Kidney (tissue), 14 donors: ENCODE data around the gene FIBCD1. TPM values are rescaled to one million over a fixed set of nuclear protein-coding genes. Genes with fewer than 3 reads are reported as not detected.

ENCODE experiments used
- DNase-seq, 5 donors: peaks; one replicate each; pipeline ENCODE4 v3.0.0-alpha.2; 2013 to 2020
- FAIRE-seq: peaks from 2 replicates; lab custom pipeline; 2012; peaks lifted over from hg19 to GRCh38; lab: Jason Lieb, UNC
- H3K27ac ChIP-seq, 2 donors: one replicate each; pipeline ENCODE4 v1.7.0; 2013; ENCODE audit warnings: low read depth in 2 of 2, low read length in 2 of 2, inconsistent platforms in 1 of 2
- H3K27me3 ChIP-seq: one replicate; pipeline ENCODE4 v1.7.1; 2013; ENCODE audit warnings: low read length, inconsistent platforms; ENCODE audit not compliant: control insufficient read depth, insufficient read depth
- H3K36me3 ChIP-seq, 3 donors: one replicate each; pipeline versions ENCODE4 v1.7.0 to v1.7.1; 2013; ENCODE audit warnings: low read length in 3 of 3, control low read depth in 1 of 3, inconsistent platforms in 1 of 3; ENCODE audit not compliant: insufficient read depth in 3 of 3, control insufficient read depth in 2 of 3
- H3K4me1 ChIP-seq, 3 donors: one replicate each; pipeline versions ENCODE4 v1.7.0 to v1.7.1; 2013; ENCODE audit warnings: low read length in 3 of 3, inconsistent platforms in 1 of 3, low read depth in 1 of 3; ENCODE audit not compliant: control insufficient read depth in 2 of 3, insufficient read depth in 2 of 3
- H3K4me3 ChIP-seq, 3 donors: one replicate each; pipeline versions ENCODE4 v1.7.0 to v1.8.1; 2013; ENCODE audit warnings: low read length in 3 of 3, control low read depth in 1 of 3, inconsistent platforms in 1 of 3
- H3K9ac ChIP-seq, 3 donors: one replicate each; pipeline versions ENCODE4 v1.7.0 to v1.7.1; 2013; ENCODE audit warnings: low read length in 3 of 3, control low read depth in 1 of 3, inconsistent platforms in 1 of 3
- H3K9me3 ChIP-seq, 3 donors: one replicate each; pipeline versions ENCODE4 v1.7.0 to v1.7.1; 2013; ENCODE audit warnings: low read length in 3 of 3, control low read depth in 1 of 3, inconsistent platforms in 1 of 3; ENCODE audit not compliant: control insufficient read depth in 2 of 3, insufficient read depth in 1 of 3
- CTCF ChIP-seq: IDR thresholded peaks from 3 replicates; pipeline ENCODE4 v1.5.1; 2012; ENCODE audit warnings: mild to moderate bottlenecking, moderate library complexity, borderline replicate concordance; ENCODE audit not compliant: insufficient read depth; ENCODE audit errors: extremely low read depth
- intact Hi-C: fragments of 100-400 bp; cut with DNase I; formaldehyde crosslinking; loops from one replicate; pipeline ENCODE4 v1.11.1; 2022
- polyA plus RNA-seq: library from polyadenylated mRNA; stranded (reverse); fragments of 350-450 nt; fragmentation: Illumina TruSeq; extraction: RNeasy Lipid Tissue Mini Kit (QIAGEN cat#74804); gene quantifications from one replicate; pipeline ENCODE4 v1.2.3, GENCODE V29; 2014; ENCODE audit warnings: low read depth, low replicate concordance; ENCODE audit not compliant: insufficient read depth
- total RNA-seq: library from RNA; stranded (reverse); fragmentation: NEBNext Ultra II Directional; extraction: Animal tissue kit (Norgen Biotek cat#: 25700); gene quantifications from one replicate; pipeline ENCODE4 v1.2.1, GENCODE V29; 2021
- donor health status: control.
- donor health status: control.
- donor health status: control.
- donor health status: control.
- donor health status: control.
- donor health status: DM: yes; HTN: yes; CAD: no.
- donor health status: Normal renal cell carcinoma (clear cell type).

The FIBCD1 gene
- total and polyA plus RNA-seq, 2 donors from 2014 or later, result 0.25 TPM; not detected in 1

GRCh38 chr9:130943777-130944176 lies 4.7 kb upstream of the FIBCD1 start:
- H3K4me1 ChIP-seq, result peaks cover 0 to 2% (median 0%) of the 10 kb centered on the region in 3 donors
- no peak overlapping the region for H3K27ac ChIP-seq
- TF ChIP-seq CTCF, result no peak
- intact Hi-C loops, result no loop called here
- H3K4me3 ChIP-seq, result no peak overlapping the region
- H3K36me3 ChIP-seq, result no peaks in the 10 kb centered on the region
- no peak for FAIRE-seq
- peak in 1 of 5 donors; percentile 5 for DNase-seq
- no peak overlapping the region for H3K9ac ChIP-seq
- H3K27me3 ChIP-seq, result peaks cover 5% of the 10 kb centered on the region
- no peaks in the 10 kb centered on the region for H3K9me3 ChIP-seq

- no peak for TF ChIP-seq CTCF
- H3K4me3 ChIP-seq, result no peak overlapping the region
- H3K27ac ChIP-seq, result no peak overlapping the region
- H3K4me1 ChIP-seq, result peaks cover 0 to 2% (median 0%) of the 10 kb centered on the region in 3 donors
- H3K27me3 ChIP-seq, result peaks cover 5% of the 10 kb centered on the region
- DNase-seq, result no peak
- no peak for FAIRE-seq
- H3K9ac ChIP-seq, result no peak overlapping the region
- intact Hi-C loops, result no loop called here
- H3K9me3 ChIP-seq, result no peaks in the 10 kb centered on the region
- H3K36me3 ChIP-seq, result no peaks in the 10 kb centered on the region
Measured at GRCh38 chr9:130943221-130943620, 4.2 kb upstream of the FIBCD1 start.

GRCh38 chr9:130942679-130943078 lies 3.6 kb upstream of the FIBCD1 start:
- no peaks in the 10 kb centered on the region for H3K9me3 ChIP-seq
- no peak overlapping the region for H3K27ac ChIP-seq
- no peak overlapping the region for H3K4me3 ChIP-seq
- H3K9ac ChIP-seq, result no peak overlapping the region
- no peak for TF ChIP-seq CTCF
- no peak for DNase-seq
- no peaks in the 10 kb centered on the region for H3K36me3 ChIP-seq
- peaks cover 9% of the 10 kb centered on the region for H3K27me3 ChIP-seq
- H3K4me1 ChIP-seq, result peaks cover 0 to 2% (median 0%) of the 10 kb centered on the region in 3 donors
- intact Hi-C loops, result no loop called here
- FAIRE-seq, result no peak

GRCh38 chr9:130942084-130942483 lies 3.0 kb upstream of the FIBCD1 start:
- no peaks in the 10 kb centered on the region for H3K36me3 ChIP-seq
- H3K27ac ChIP-seq, result no peak overlapping the region
- H3K9ac ChIP-seq, result no peak overlapping the region
- no peak for DNase-seq
- intact Hi-C loops, result no loop called here
- peaks cover 0 to 2% (median 0%) of the 10 kb centered on the region in 3 donors for H3K4me1 ChIP-seq
- H3K9me3 ChIP-seq, result no peaks in the 10 kb centered on the region
- no peak overlapping the region for H3K4me3 ChIP-seq
- TF ChIP-seq CTCF, result no peak
- no peak for FAIRE-seq
- H3K27me3 ChIP-seq, result peaks cover 10% of the 10 kb centered on the region
